ENCODE measurements around the gene SNCG.
"Not testable (repeated sequence)": the region's sequence is repeated elsewhere in the genome, so short reads cannot be mapped to it uniquely, and the experiment has no call there.

The SNCG gene

GRCh38 chr10:86979977-86980448, 21.6 kb downstream of the SNCG start:
- H3K4me1 ChIP-seq (ENCODE audit: control insufficient read depth, insufficient read depth, low read length), result peaks cover 21% of the 10 kb centered on the region
- H3K9ac ChIP-seq (ENCODE audit: low read length in 2 of 2), result peak overlapping the region; percentile 18 to 36
- no peaks in the 10 kb centered on the region for H3K9me3 ChIP-seq (ENCODE audit: control insufficient read depth in 2 of 2, low read length in 2 of 2)
- peak overlapping the region; percentile 67 for H3K27ac ChIP-seq (ENCODE audit: low read length)
- H3K4me3 ChIP-seq (ENCODE audit: low read length in 2 of 2), result peak overlapping the region in 1 of 2 donors; percentile 22
- no peaks in the 10 kb centered on the region for H3K36me3 ChIP-seq (ENCODE audit: control insufficient read depth in 2 of 2, insufficient read depth in 2 of 2, low read length in 2 of 2)
- no peaks in the 10 kb centered on the region for H3K27me3 ChIP-seq (ENCODE audit: control insufficient read depth in 1 of 2, insufficient read depth in 2 of 2, low read length in 2 of 2)

GRCh38 chr10:86981020-86981419, 22.6 kb downstream of the SNCG start:
- H3K36me3 ChIP-seq (ENCODE audit: control insufficient read depth in 2 of 2, insufficient read depth in 2 of 2, low read length in 2 of 2); H3K9ac ChIP-seq (ENCODE audit: low read length in 2 of 2); H3K27me3 ChIP-seq (ENCODE audit: control insufficient read depth in 1 of 2, insufficient read depth in 2 of 2, low read length in 2 of 2); H3K9me3 ChIP-seq (ENCODE audit: control insufficient read depth in 2 of 2, low read length in 2 of 2); H3K4me3 ChIP-seq (ENCODE audit: low read length in 2 of 2): not testable (repeated sequence)
- Histone ChIP-seq H3K4me1 (ENCODE audit: control insufficient read depth, insufficient read depth, low read length) (peaks cover 21% of the 10 kb centered on the region), H3K27ac (ENCODE audit: low read length) (peak overlapping the region; percentile 67)

GRCh38 chr10:86981716-86982115, 23.3 kb downstream of the SNCG start:
- Histone ChIP-seq H3K9ac (ENCODE audit: low read length in 2 of 2) (no peak overlapping the region), H3K9me3 (ENCODE audit: control insufficient read depth in 2 of 2, low read length in 2 of 2) (no peaks in the 10 kb centered on the region), H3K36me3 (ENCODE audit: control insufficient read depth in 2 of 2, insufficient read depth in 2 of 2, low read length in 2 of 2) (no peaks in the 10 kb centered on the region), H3K27ac (ENCODE audit: low read length) (no peak overlapping the region), H3K27me3 (ENCODE audit: control insufficient read depth in 1 of 2, insufficient read depth in 2 of 2, low read length in 2 of 2) (no peaks in the 10 kb centered on the region), H3K4me3 (ENCODE audit: low read length in 2 of 2) (no peak overlapping the region), H3K4me1 (ENCODE audit: control insufficient read depth, insufficient read depth, low read length) (peaks cover 19% of the 10 kb centered on the region)

GRCh38 chr10:86984498-86984897, 26.1 kb downstream of the SNCG start:
- H3K36me3 ChIP-seq (ENCODE audit: control insufficient read depth in 2 of 2, insufficient read depth in 2 of 2, low read length in 2 of 2); H3K9ac ChIP-seq (ENCODE audit: low read length in 2 of 2): not testable (repeated sequence)

DNA sequence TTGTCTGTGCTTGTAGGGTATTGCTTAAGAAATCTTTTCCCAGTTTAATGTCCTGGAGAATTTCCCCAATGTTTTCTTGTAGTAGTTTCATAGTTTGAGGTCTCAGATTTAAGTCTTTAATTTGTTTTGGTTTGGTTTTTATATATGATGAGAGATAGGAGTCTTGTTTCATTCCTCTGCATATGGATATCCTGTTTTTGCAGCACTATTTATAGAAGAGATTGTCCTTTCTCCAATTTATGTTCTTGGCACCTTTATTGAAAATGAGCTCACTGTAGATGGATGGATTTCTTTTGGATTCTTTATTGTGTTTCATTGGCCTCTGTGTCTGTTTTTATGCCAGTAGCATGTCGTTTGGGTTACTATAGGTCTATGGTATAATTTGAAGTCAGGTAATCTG, 30.1 kb downstream of the SNCG start:
- Histone ChIP-seq H3K36me3 (ENCODE audit: control insufficient read depth in 2 of 2, insufficient read depth in 2 of 2, low read length in 2 of 2) (peaks cover 0 to under 1% of the 10 kb centered on the region in 2 donors), H3K27me3 (ENCODE audit: control insufficient read depth in 1 of 2, insufficient read depth in 2 of 2, low read length in 2 of 2) (no peaks in the 10 kb centered on the region), H3K4me1 (ENCODE audit: control insufficient read depth, insufficient read depth, low read length) (no peaks in the 10 kb centered on the region), H3K9me3 (ENCODE audit: control insufficient read depth in 2 of 2, low read length in 2 of 2) (no peaks in the 10 kb centered on the region), H3K4me3 (ENCODE audit: low read length in 2 of 2) (no peak overlapping the region), H3K9ac (ENCODE audit: low read length in 2 of 2) (no peak overlapping the region), H3K27ac (ENCODE audit: low read length) (no peak overlapping the region)

More at GRCh38 chr10:86984498-86984897, 26.1 kb downstream of the SNCG start:
- peaks cover 14% of the 10 kb centered on the region for H3K4me1 ChIP-seq (ENCODE audit: control insufficient read depth, insufficient read depth, low read length)
- not testable (repeated sequence) for H3K27ac ChIP-seq (ENCODE audit: low read length); H3K27me3 ChIP-seq (ENCODE audit: control insufficient read depth in 1 of 2, insufficient read depth in 2 of 2, low read length in 2 of 2); H3K9me3 ChIP-seq (ENCODE audit: control insufficient read depth in 2 of 2, low read length in 2 of 2); H3K4me3 ChIP-seq (ENCODE audit: low read length in 2 of 2)

DNA sequence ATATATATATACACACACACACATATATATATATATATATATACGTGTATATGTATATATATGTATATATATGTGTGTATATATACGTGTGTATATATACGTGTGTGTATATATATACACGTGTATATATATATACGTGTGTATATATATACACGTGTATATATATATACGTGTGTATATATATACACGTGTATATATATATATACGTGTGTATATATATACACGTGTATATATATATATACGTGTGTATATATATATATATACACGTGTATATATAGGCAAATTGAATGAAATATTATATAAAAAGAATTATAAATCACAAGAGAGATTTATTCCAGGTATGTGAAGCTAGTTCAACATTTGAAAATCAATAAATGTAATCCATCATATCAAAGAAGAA, 33.0 kb downstream of the SNCG start:
- not testable (repeated sequence) for H3K36me3 ChIP-seq (ENCODE audit: control insufficient read depth in 2 of 2, insufficient read depth in 2 of 2, low read length in 2 of 2)

DNA sequence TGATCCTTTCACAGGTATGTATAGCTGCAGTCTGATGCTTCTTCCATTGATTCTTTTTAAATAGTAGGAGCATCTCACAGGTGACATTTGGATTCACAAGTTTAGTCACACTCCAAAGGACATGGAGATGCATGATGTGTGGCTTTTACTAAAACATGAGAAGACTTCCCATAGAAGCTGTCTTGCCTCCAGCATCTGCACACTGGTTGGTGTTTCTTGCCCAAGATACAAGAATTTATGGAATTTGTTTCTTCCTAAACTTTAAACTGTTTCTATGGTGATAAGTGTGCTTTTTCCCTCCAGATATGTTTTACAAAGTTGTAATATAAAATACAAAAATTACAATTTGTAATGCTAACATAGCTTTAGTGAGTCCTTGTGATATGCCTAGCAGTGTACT, 34.1 kb downstream of the SNCG start:
- Histone ChIP-seq H3K27me3 (ENCODE audit: control insufficient read depth in 1 of 2, insufficient read depth in 2 of 2, low read length in 2 of 2) (no peaks in the 10 kb centered on the region), H3K9me3 (ENCODE audit: control insufficient read depth in 2 of 2, low read length in 2 of 2) (no peaks in the 10 kb centered on the region), H3K27ac (ENCODE audit: low read length) (no peak overlapping the region), H3K4me3 (ENCODE audit: low read length in 2 of 2) (no peak overlapping the region), H3K36me3 (ENCODE audit: control insufficient read depth in 2 of 2, insufficient read depth in 2 of 2, low read length in 2 of 2) (peaks cover 0 to 5% of the 10 kb centered on the region in 2 donors), H3K9ac (ENCODE audit: low read length in 2 of 2) (no peak overlapping the region), H3K4me1 (ENCODE audit: control insufficient read depth, insufficient read depth, low read length) (no peaks in the 10 kb centered on the region)

More for the DNA sequence above, 33.0 kb downstream of the SNCG start:
- H3K4me3 ChIP-seq (ENCODE audit: low read length in 2 of 2); H3K4me1 ChIP-seq (ENCODE audit: control insufficient read depth, insufficient read depth, low read length); H3K27ac ChIP-seq (ENCODE audit: low read length); H3K27me3 ChIP-seq (ENCODE audit: control insufficient read depth in 1 of 2, insufficient read depth in 2 of 2, low read length in 2 of 2); H3K9ac ChIP-seq (ENCODE audit: low read length in 2 of 2); H3K9me3 ChIP-seq (ENCODE audit: control insufficient read depth in 2 of 2, low read length in 2 of 2): not testable (repeated sequence)

- Histone ChIP-seq H3K9ac (ENCODE audit: low read length in 2 of 2) (no peak overlapping the region), H3K36me3 (ENCODE audit: control insufficient read depth in 2 of 2, insufficient read depth in 2 of 2, low read length in 2 of 2) (peaks cover 0 to 5% of the 10 kb centered on the region in 2 donors), H3K27ac (ENCODE audit: low read length) (no peak overlapping the region)
These were observed 34.5 kb downstream of the SNCG start for GRCh38 chr10:86992929-86993328.

DNA sequence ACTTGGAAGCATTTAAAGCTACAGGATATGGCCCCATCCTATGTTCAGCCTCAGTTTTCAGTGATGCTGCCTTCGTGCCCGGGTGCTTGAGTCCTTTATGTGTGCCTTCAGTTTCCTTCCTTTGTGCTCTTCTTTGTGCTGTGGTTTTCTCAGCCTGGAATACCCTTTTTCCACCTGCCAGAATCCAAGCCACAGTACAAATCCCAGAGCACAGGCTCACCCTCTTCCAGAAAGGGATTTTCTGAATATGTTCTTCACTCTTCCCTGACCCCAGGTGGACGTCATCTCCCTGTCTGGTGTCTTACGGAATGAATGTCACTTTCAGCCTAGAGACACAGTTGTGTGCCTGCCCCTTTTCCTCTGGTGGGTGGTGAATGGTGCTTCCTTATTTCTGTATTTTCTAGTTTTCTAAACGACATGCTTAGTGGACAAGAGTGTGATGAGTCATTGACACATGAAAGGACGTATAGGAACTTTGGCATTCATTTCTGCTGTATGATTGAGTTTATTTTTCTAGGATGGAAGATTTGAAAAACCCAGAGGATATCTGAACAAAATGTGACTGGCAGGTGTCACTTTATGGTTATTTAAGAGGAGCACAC, 41.5 kb downstream of the SNCG start:
- not testable (repeated sequence) for H3K27me3 ChIP-seq (ENCODE audit: control insufficient read depth in 1 of 2, insufficient read depth in 2 of 2, low read length in 2 of 2); H3K4me1 ChIP-seq (ENCODE audit: control insufficient read depth, insufficient read depth, low read length); H3K9me3 ChIP-seq (ENCODE audit: control insufficient read depth in 2 of 2, low read length in 2 of 2); H3K27ac ChIP-seq (ENCODE audit: low read length); H3K9ac ChIP-seq (ENCODE audit: low read length in 2 of 2); H3K4me3 ChIP-seq (ENCODE audit: low read length in 2 of 2); H3K36me3 ChIP-seq (ENCODE audit: control insufficient read depth in 2 of 2, insufficient read depth in 2 of 2, low read length in 2 of 2)

More at GRCh38 chr10:86992929-86993328, 34.5 kb downstream of the SNCG start:
- Histone ChIP-seq H3K4me3 (ENCODE audit: low read length in 2 of 2) (no peak overlapping the region), H3K27me3 (ENCODE audit: control insufficient read depth in 1 of 2, insufficient read depth in 2 of 2, low read length in 2 of 2) (no peaks in the 10 kb centered on the region), H3K9me3 (ENCODE audit: control insufficient read depth in 2 of 2, low read length in 2 of 2) (no peaks in the 10 kb centered on the region), H3K4me1 (ENCODE audit: control insufficient read depth, insufficient read depth, low read length) (no peaks in the 10 kb centered on the region)

DNA sequence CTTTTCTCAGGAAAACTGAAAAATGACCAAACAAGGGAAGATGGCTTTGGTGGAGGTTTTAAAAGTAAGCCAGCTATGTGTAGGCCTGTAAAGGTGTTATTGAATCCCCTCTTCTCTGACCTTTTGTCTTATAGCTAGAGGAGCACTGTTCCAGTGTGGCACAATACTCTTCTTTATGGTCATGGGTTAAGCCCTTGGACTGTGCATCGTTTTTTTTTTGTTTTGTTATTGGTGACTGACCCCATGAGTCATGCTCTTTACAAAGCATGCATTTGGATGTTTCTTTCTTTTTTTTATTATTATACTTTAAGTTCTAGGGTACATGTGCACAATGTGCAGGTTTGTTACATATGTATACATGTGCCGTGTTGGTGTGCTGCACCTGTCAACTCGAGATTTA, 42.1 kb downstream of the SNCG start:
- no peak overlapping the region for H3K9ac ChIP-seq (ENCODE audit: low read length in 2 of 2)
- H3K9me3 ChIP-seq (ENCODE audit: control insufficient read depth in 2 of 2, low read length in 2 of 2), result no peaks in the 10 kb centered on the region
- no peaks in the 10 kb centered on the region for H3K27me3 ChIP-seq (ENCODE audit: control insufficient read depth in 1 of 2, insufficient read depth in 2 of 2, low read length in 2 of 2)
- no peak overlapping the region for H3K27ac ChIP-seq (ENCODE audit: low read length)
- H3K36me3 ChIP-seq (ENCODE audit: control insufficient read depth in 2 of 2, insufficient read depth in 2 of 2, low read length in 2 of 2), result peaks cover 0 to 2% of the 10 kb centered on the region in 2 donors
- no peaks in the 10 kb centered on the region for H3K4me1 ChIP-seq (ENCODE audit: control insufficient read depth, insufficient read depth, low read length)
- no peak overlapping the region for H3K4me3 ChIP-seq (ENCODE audit: low read length in 2 of 2)

GRCh38 chr10:87007124-87007523, 48.7 kb downstream of the SNCG start:
- H3K4me3 ChIP-seq (ENCODE audit: low read length in 2 of 2); H3K27me3 ChIP-seq (ENCODE audit: control insufficient read depth in 1 of 2, insufficient read depth in 2 of 2, low read length in 2 of 2); H3K9me3 ChIP-seq (ENCODE audit: control insufficient read depth in 2 of 2, low read length in 2 of 2); H3K36me3 ChIP-seq (ENCODE audit: control insufficient read depth in 2 of 2, insufficient read depth in 2 of 2, low read length in 2 of 2); H3K9ac ChIP-seq (ENCODE audit: low read length in 2 of 2); H3K4me1 ChIP-seq (ENCODE audit: control insufficient read depth, insufficient read depth, low read length); H3K27ac ChIP-seq (ENCODE audit: low read length): not testable (repeated sequence)
